Activated T-helper 1 cell treated with anti-CD3 and anti-CD28 coated beads, Interleukin-2, amount 50 U/mL, for 16 hours (primary cell): ENCODE data around the gene FASN.

ENCODE experiments used
- DNase-seq, 2 donors: peaks; one replicate each; pipeline ENCODE4 v3.0.0-alpha.2; 2020; ENCODE audit warnings: low read depth in 1 of 2, low spot score in 1 of 2

The FASN gene

GRCh38 chr17:82029990-82030469 is 68.0 kb downstream of the FASN start:
- no peak for DNase-seq

GRCh38 chr17:82029391-82029790 is 68.6 kb downstream of the FASN start:
- no peak for DNase-seq

GRCh38 chr17:82028966-82029365 is 69.1 kb downstream of the FASN start:
- no peak for DNase-seq
